ENCODE data around the gene NAA50. TPM values are rescaled to one million over a fixed set of nuclear protein-coding genes. Genes with fewer than 3 reads are reported as not detected.

Gene NAA50
- total and polyA plus RNA-seq, 2 experiments from 2014 or later: 64.3 to 124 TPM

DNA sequence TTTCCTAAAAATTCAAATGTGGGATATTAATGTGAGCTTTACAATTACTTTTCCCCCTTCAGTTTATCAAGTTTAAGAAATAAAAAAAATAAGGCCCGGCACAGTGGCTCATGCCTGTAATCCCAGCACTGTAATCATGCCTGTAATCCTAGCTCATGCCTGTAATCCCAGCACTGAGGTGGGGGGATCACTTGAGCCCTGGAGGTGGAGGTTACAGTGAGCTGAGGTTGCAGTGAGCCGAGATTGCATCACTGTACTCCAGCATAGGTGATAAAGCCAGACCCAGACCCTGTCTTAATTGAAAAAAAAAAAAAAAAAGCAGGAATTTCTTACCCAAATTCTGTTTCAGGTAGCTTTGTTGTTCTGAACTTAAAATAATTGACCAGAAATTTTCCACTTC, 18.6 kb upstream of the NAA50 start:
- Histone ChIP-seq H3K4me1 (ENCODE audit: insufficient read depth) (no peaks in the 10 kb centered on the region), H3K27me3 (no peaks in the 10 kb centered on the region), H3K4me3 (no peak overlapping the region), H3K9me2 (replicated peaks; ENCODE audit: insufficient read depth) (no peaks in the 10 kb centered on the region), H3K9me3 (ENCODE audit: low read depth) (no peaks in the 10 kb centered on the region), H4K20me1 (ENCODE audit: insufficient read depth, poor library complexity, severe bottlenecking) (no peaks in the 10 kb centered on the region), H3K27ac (no peak overlapping the region), H3K4me2 (no peak overlapping the region), H3K36me3 (replicated peaks; ENCODE audit: insufficient read depth, low read depth) (no peaks in the 10 kb centered on the region), H2AFZ (no peak overlapping the region), H3K79me2 (peaks cover 28% of the 10 kb centered on the region)
- TF ChIP-seq, protein P1, sequence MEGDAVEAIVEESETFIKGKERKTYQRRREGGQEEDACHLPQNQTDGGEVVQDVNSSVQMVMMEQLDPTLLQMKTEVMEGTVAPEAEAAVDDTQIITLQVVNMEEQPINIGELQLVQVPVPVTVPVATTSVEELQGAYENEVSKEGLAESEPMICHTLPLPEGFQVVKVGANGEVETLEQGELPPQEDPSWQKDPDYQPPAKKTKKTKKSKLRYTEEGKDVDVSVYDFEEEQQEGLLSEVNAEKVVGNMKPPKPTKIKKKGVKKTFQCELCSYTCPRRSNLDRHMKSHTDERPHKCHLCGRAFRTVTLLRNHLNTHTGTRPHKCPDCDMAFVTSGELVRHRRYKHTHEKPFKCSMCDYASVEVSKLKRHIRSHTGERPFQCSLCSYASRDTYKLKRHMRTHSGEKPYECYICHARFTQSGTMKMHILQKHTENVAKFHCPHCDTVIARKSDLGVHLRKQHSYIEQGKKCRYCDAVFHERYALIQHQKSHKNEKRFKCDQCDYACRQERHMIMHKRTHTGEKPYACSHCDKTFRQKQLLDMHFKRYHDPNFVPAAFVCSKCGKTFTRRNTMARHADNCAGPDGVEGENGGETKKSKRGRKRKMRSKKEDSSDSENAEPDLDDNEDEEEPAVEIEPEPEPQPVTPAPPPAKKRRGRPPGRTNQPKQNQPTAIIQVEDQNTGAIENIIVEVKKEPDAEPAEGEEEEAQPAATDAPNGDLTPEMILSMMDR (IDR thresholded peaks at IDR 0.05; ENCODE audit: poor library complexity): no peak
- TF ChIP-seq EZH2 (IDR thresholded peaks at IDR 0.05; ENCODE audit: borderline replicate concordance) (no peak), EZH2phosphoT487 (IDR thresholded peaks at IDR 0.05; ENCODE audit: low read depth, severe bottlenecking, unreplicated experiment) (no peak)
- no peak for DNase-seq (ENCODE audit: low spot score)
- WGBS (ENCODE audit: low lambda C conversion rate, missing lambda C conversion rate): 91% methylated on average over 2 of the region's 2 CpGs

DNA sequence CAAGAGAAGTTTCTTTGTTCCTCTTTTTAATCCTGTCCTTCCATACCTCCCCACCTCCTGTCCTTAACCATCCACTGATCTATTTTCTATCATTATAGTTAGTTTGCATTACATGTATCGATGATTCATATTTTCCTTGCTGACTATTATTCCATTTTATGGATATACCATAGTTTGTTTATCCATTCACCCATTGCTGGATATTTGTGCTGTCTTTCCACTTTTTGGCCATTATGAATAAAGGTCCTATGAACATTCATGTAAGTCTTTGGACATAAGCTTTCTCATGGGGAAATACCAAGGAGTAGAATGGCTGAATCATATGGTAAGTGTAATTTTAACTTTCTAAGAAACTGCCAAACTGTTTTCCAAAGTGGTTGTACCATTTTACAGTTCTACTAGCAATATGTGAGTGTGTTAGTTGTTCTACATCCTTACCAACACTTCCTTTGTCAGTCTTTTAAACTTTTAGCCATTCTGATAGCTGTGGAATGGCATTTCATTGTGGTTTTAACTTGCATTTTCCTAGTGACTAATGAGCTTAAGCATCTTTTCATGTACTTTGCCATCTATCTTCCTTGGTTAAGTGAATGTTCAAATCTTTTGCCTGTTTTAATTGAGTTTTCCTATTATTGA, 12.5 kb upstream of the NAA50 start:
- TF ChIP-seq EZH2 (IDR thresholded peaks at IDR 0.05; ENCODE audit: borderline replicate concordance) (no peak), EZH2phosphoT487 (IDR thresholded peaks at IDR 0.05; ENCODE audit: low read depth, severe bottlenecking, unreplicated experiment) (no peak)
- TF ChIP-seq, protein P1 (IDR thresholded peaks at IDR 0.05; ENCODE audit: poor library complexity): no peak
- 100% methylated on average over 1 of the region's 1 CpG for WGBS (ENCODE audit: low lambda C conversion rate, missing lambda C conversion rate)
- H3K27ac ChIP-seq: no peak overlapping the region
- no peaks in the 10 kb centered on the region for H3K27me3 ChIP-seq
- no peaks in the 10 kb centered on the region for H3K4me1 ChIP-seq (ENCODE audit: insufficient read depth)
- H3K4me3 ChIP-seq: no peak overlapping the region
- no peaks in the 10 kb centered on the region for H3K9me2 ChIP-seq (replicated peaks; ENCODE audit: insufficient read depth)
- no peak overlapping the region for H2AFZ ChIP-seq
- no peaks in the 10 kb centered on the region for H3K36me3 ChIP-seq (replicated peaks; ENCODE audit: insufficient read depth, low read depth)
- no peak overlapping the region for H3K4me2 ChIP-seq
- H4K20me1 ChIP-seq (ENCODE audit: insufficient read depth, poor library complexity, severe bottlenecking): no peaks in the 10 kb centered on the region
- DNase-seq (ENCODE audit: low spot score): no peak
- peaks cover 57% of the 10 kb centered on the region for H3K79me2 ChIP-seq
- H3K9me3 ChIP-seq (ENCODE audit: low read depth): no peaks in the 10 kb centered on the region

DNA sequence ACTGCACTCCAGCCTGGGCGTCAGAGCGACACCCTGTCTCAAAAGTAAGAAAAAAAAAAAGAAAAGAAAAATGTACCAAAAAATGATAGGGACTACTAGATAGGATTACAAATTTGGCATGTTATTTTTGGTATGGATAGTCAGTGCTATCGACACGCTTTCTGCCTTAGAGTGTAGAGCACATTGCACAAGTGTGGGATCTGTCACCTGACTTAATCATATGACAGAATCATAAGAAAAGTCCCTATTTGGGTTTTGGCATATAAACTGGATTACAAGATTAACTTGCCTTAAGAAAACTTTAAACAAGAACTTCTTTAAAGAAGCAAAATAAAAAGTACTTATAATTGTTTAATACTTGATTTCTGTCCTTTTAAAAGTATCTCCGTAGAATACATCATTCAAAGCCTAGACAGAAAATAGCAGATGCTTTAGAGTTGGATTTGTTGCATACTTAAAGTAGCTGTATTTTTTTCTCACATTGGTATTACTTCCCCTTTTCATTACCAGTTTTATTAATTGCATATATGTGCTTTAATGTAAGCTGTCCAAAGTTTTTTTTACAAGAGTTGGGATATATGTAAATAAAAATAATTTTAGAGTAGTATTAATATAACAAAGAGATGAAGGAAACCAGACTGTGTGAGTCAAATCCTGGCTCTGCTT, 8.6 kb upstream of the NAA50 start:
- Histone ChIP-seq H3K4me2 (no peak overlapping the region), H3K4me1 (ENCODE audit: insufficient read depth) (no peaks in the 10 kb centered on the region), H4K20me1 (ENCODE audit: insufficient read depth, poor library complexity, severe bottlenecking) (no peaks in the 10 kb centered on the region), H2AFZ (no peak overlapping the region), H3K4me3 (no peak overlapping the region), H3K27me3 (no peaks in the 10 kb centered on the region), H3K9me2 (replicated peaks; ENCODE audit: insufficient read depth) (no peaks in the 10 kb centered on the region), H3K27ac (no peak overlapping the region), H3K36me3 (replicated peaks; ENCODE audit: insufficient read depth, low read depth) (no peaks in the 10 kb centered on the region), H3K9me3 (ENCODE audit: low read depth) (no peaks in the 10 kb centered on the region), H3K79me2 (peaks cover 82% of the 10 kb centered on the region)
- DNase-seq (ENCODE audit: low spot score): no peak
- no peak for TF ChIP-seq EZH2phosphoT487 (IDR thresholded peaks at IDR 0.05; ENCODE audit: low read depth, severe bottlenecking, unreplicated experiment)
- TF ChIP-seq EZH2 (IDR thresholded peaks at IDR 0.05; ENCODE audit: borderline replicate concordance): no peak
- TF ChIP-seq, protein P1 (IDR thresholded peaks at IDR 0.05; ENCODE audit: poor library complexity): no peak
- WGBS (ENCODE audit: low lambda C conversion rate, missing lambda C conversion rate): over 99% methylated on average over 5 of the region's 5 CpGs
